Endothelial cell of umbilical vein (primary cell): ENCODE results near the gene C12orf60. TPM values are rescaled to one million over a fixed set of nuclear protein-coding genes. Genes with fewer than 3 reads are reported as not detected.

Source experiments
- BruUV-seq: library from RNA; stranded (reverse); fragments of 400-500 nt; replicated peaks from 2 replicates; lab custom pipeline; 2021; lab: Mats Ljungman, UMichigan
- CTCF ChIA-PET: fragments of 300-600, 350-600 bp; sonication (Branson Sonifier 250); formaldehyde crosslinking; loops from one replicate; lab custom pipeline; 2021; ENCODE audit warnings: antibody characterized with exemption, inconsistent platforms; lab: Charles Lee
- POLR2A ChIA-PET: fragments of 300-600, 350-600 bp; sonication (Branson Sonifier 250); formaldehyde crosslinking; loops from one replicate; lab custom pipeline; 2021; ENCODE audit warnings: antibody characterized with exemption, inconsistent platforms; lab: Charles Lee
- DNase-seq: peaks from one replicate; pipeline ENCODE4 v3.0.0-alpha.2; 2011; ENCODE audit warnings: low read depth, low spot score
- FAIRE-seq: peaks from 2 replicates; lab custom pipeline; 2011; peaks lifted over from hg19 to GRCh38; lab: Jason Lieb, UNC
- H2AFZ ChIP-seq: 2 replicates; pipeline ENCODE4 v1.6.0; 2012; ENCODE audit warnings: low read depth, low read length, control low read depth, inconsistent platforms
- H3K27ac ChIP-seq: 2 replicates; pipeline ENCODE4 v1.5.1; 2011; ENCODE audit warnings: low read depth, mild to moderate bottlenecking, control low read depth, low read length, moderate library complexity; ENCODE audit not compliant: insufficient read depth
- H3K27me3 ChIP-seq, 2 experiments: 2 replicates each; pipeline versions ENCODE4 v1.6.0 to v1.6.1; 2011; ENCODE audit warnings: low read length in 2 of 2, mixed read lengths in 1 of 2; ENCODE audit not compliant: control insufficient read depth in 2 of 2, insufficient read depth in 2 of 2
- H3K36me3 ChIP-seq, 2 experiments: 2 replicates in 1 of 2; 3 replicates in 1 of 2; pipeline ENCODE4 v1.5.1; 2011; ENCODE audit warnings: low read length in 2 of 2, mild to moderate bottlenecking in 1 of 2, moderate library complexity in 1 of 2; ENCODE audit not compliant: control insufficient read depth in 2 of 2, insufficient read depth in 2 of 2; ENCODE audit errors: extremely low read depth in 1 of 2
- H3K4me1 ChIP-seq: 3 replicates; pipeline ENCODE4 v1.5.1; 2011; ENCODE audit warnings: mild to moderate bottlenecking, low read length; ENCODE audit not compliant: control insufficient read depth, insufficient read depth; ENCODE audit errors: extremely low read depth
- H3K4me2 ChIP-seq: 2 replicates; pipeline ENCODE4 v1.6.1; 2011; ENCODE audit warnings: low read length, control low read depth, mixed read lengths; ENCODE audit not compliant: insufficient read depth
- H3K4me3 ChIP-seq, 3 experiments: fragments of 200-600 bp in 1 of 3; sonication (generic), shearing (Covaris generic) in 1 of 3; replicated peaks in 1 of 3; 2 replicates each; pipeline ENCODE4 v1.5.1; 2011 to 2016; ENCODE audit warnings: control low read depth in 3 of 3, low read length in 3 of 3, mild to moderate bottlenecking in 2 of 3, inconsistent platforms in 1 of 3, low read depth in 1 of 3, moderate library complexity in 1 of 3; ENCODE audit not compliant: insufficient read depth in 1 of 3
- H3K79me2 ChIP-seq: 2 replicates; pipeline ENCODE4 v1.6.0; 2012; ENCODE audit warnings: low read length, inconsistent platforms; ENCODE audit not compliant: control insufficient read depth, insufficient read depth
- H3K9ac ChIP-seq: replicated peaks from 2 replicates; pipeline ENCODE3; 2011; ENCODE audit warnings: low read length, control low read depth; ENCODE audit not compliant: insufficient read depth; ENCODE audit errors: extremely low read depth
- H3K9me1 ChIP-seq: replicated peaks from 3 replicates; pipeline ENCODE4 v1.6.0; 2011; ENCODE audit warnings: mild to moderate bottlenecking, low read length; ENCODE audit not compliant: control insufficient read depth, insufficient read depth; ENCODE audit errors: extremely low read depth
- H3K9me3 ChIP-seq: replicated peaks from 2 replicates; pipeline ENCODE4 v1.5.1; 2012; ENCODE audit warnings: low read length, inconsistent platforms; ENCODE audit not compliant: control insufficient read depth, insufficient read depth
- H4K20me1 ChIP-seq: replicated peaks from 2 replicates; pipeline ENCODE3; 2011; ENCODE audit warnings: mild to moderate bottlenecking, low read length; ENCODE audit not compliant: control insufficient read depth, insufficient read depth; ENCODE audit errors: extremely low read depth
- CTCF ChIP-seq, 2 donors: IDR thresholded peaks; 1 replicate in 1 of 2; 2 replicates in 1 of 2; pipeline ENCODE4 v1.5.1; 2011; ENCODE audit warnings: low read length in 2 of 2, mild to moderate bottlenecking in 2 of 2, moderate library complexity in 2 of 2, control low read depth in 1 of 2, inconsistent platforms in 1 of 2, low read depth in 1 of 2; ENCODE audit not compliant: insufficient read depth in 1 of 2; ENCODE audit errors: extremely low read depth in 1 of 2
- EZH2 ChIP-seq: IDR thresholded peaks from 2 replicates; pipeline ENCODE4 v1.6.1; 2012; ENCODE audit warnings: borderline replicate concordance, low read depth, mild to moderate bottlenecking, moderate library complexity, low read length, inconsistent platforms; ENCODE audit not compliant: severe bottlenecking
- FOS ChIP-seq: IDR thresholded peaks from 2 replicates; pipeline ENCODE4 v1.6.1; 2011; ENCODE audit warnings: mild to moderate bottlenecking, low read length, moderate library complexity, borderline replicate concordance; ENCODE audit not compliant: insufficient read depth
- GATA2 ChIP-seq: IDR thresholded peaks from 2 replicates; pipeline ENCODE4 v1.7.0; 2011; ENCODE audit warnings: low read depth, mild to moderate bottlenecking, moderate library complexity, mixed read lengths, low read length; ENCODE audit not compliant: insufficient read length, insufficient read depth
- JUN ChIP-seq: IDR thresholded peaks from 2 replicates; pipeline ENCODE4 v1.6.1; 2011; ENCODE audit warnings: borderline replicate concordance, low read depth; ENCODE audit not compliant: insufficient read length, insufficient read depth
- MAX ChIP-seq: IDR thresholded peaks from 2 replicates; pipeline ENCODE4 v1.6.1; 2011; ENCODE audit not compliant: insufficient read depth, insufficient read length
- MYC ChIP-seq: IDR thresholded peaks from one replicate; pipeline ENCODE4 v1.6.1; 2011; ENCODE audit warnings: mild to moderate bottlenecking, low read depth, low read length
- POLR2A ChIP-seq: IDR thresholded peaks from 2 replicates; pipeline ENCODE4 v1.6.1; 2012; ENCODE audit warnings: low read depth, mild to moderate bottlenecking, control low read depth, low read length
- POLR2AphosphoS5 ChIP-seq: IDR thresholded peaks from 2 replicates; pipeline ENCODE4 v1.6.1; 2012; ENCODE audit warnings: low read depth, mild to moderate bottlenecking, control low read depth, low read length, moderate library complexity; ENCODE audit not compliant: insufficient read depth
- dilution Hi-C: fragments of 300-500 bp; cut with MboI; formaldehyde crosslinking; loops from one replicate; pipeline ENCODE4 v1.15.0; 2019; ENCODE audit warnings: low sequenced_read_pairs; ENCODE audit not compliant: extremely low pct_ligation_motif_present
- intact Hi-C: fragments of 100-400 bp; cut with micrococcal nuclease; formaldehyde crosslinking; loops from one replicate; pipeline ENCODE4 v1.10.0; 2022
- polyA plus RNA-seq, 4 experiments: library from polyadenylated mRNA; depleted of rRNA in 3 of 4; stranded (reverse) in 3 of 4; unstranded in 1 of 4; fragments of >200 nt; gene quantifications; 2 replicates each; pipeline versions ENCODE4 v1.2.1 to v1.2.3, GENCODE V29; 2011 to 2012; ENCODE audit warnings: missing spikeins in 1 of 4
- total RNA-seq: library from RNA; stranded (reverse); gene quantifications from 2 replicates; pipeline ENCODE4 v1.2.3, GENCODE V29; 2021

Gene C12orf60
- total and polyA plus RNA-seq, 2 donors (not counting 3 experiments of a cell fraction or from before 2014, with no cell fraction given), result 0.52 to 1.3 TPM

GRCh38 chr12:14824012-14824634, 20.7 kb downstream of the C12orf60 start:
- Histone ChIP-seq H4K20me1 (no peaks in the 10 kb centered on the region), H3K9ac (no peak overlapping the region), H3K27ac (no peak overlapping the region), H3K9me1 (peaks cover 2% of the 10 kb centered on the region), H3K4me2 (no peak overlapping the region), H3K4me3 (no peak overlapping the region), H2AFZ (no peak overlapping the region), H3K27me3 (no peaks in the 10 kb centered on the region), H3K4me1 (no peaks in the 10 kb centered on the region), H3K36me3 (peaks cover 0 to 2% of the 10 kb centered on the region in 2 experiments), H3K79me2 (no peaks in the 10 kb centered on the region), H3K9me3 (no peaks in the 10 kb centered on the region)
- dilution Hi-C loops, result no loop called here
- TF ChIP-seq CTCF (IDR thresholded peaks at IDR 0.05; ENCODE audit: extremely low read depth in 1 of 2, insufficient read depth in 1 of 2, low read depth in 1 of 2, low read length in 2 of 2) (no peak), GATA2 (no peak), POLR2A (no peak), EZH2 (no peak), MAX (no peak), JUN (no peak), POLR2AphosphoS5 (no peak), FOS (no peak), MYC (no peak)
- BruUV-seq, result no TSS peak
- CTCF ChIA-PET, result interaction anchor here (2.2 kb wide), 1 partner anchor 13 kb away, joined by 9 read pairs; no protein-coding TSS in a partner anchor
- intact Hi-C loops, result no loop called here
- DNase-seq (no peak), FAIRE-seq (no peak)
- POLR2A ChIA-PET, result no interaction called here
